AG04450 (cell line): ENCODE results near the gene NXNL1. TPM values are rescaled to one million over a fixed set of nuclear protein-coding genes. Genes with fewer than 3 reads are reported as not detected.

Experiments used
- CTCF ChIA-PET: fragments of 300-600, 350-600 bp; formaldehyde crosslinking; extraction: SDS; loops from one replicate; lab custom pipeline; 2022; ENCODE audit warnings: antibody characterized with exemption, inconsistent platforms; lab: Charles Lee
- POLR2A ChIA-PET: fragments of 350-600 bp; formaldehyde crosslinking; extraction: SDS; loops from one replicate; lab custom pipeline; 2021; ENCODE audit warnings: antibody characterized with exemption, inconsistent platforms; lab: Yijun Ruan, JAX
- DNase-seq: peaks from one replicate; pipeline ENCODE4 v3.0.0-alpha.2; 2011; ENCODE audit warnings: low read depth, low spot score
- H3K27ac ChIP-seq: one replicate; pipeline ENCODE4 v1.5.1; 2012; ENCODE audit warnings: low read depth, low read length, control low read depth
- H3K27me3 ChIP-seq: one replicate; pipeline ENCODE4 v1.6.0; 2012; ENCODE audit warnings: low read length; ENCODE audit not compliant: control insufficient read depth, insufficient read depth
- H3K4me3 ChIP-seq: 2 replicates; pipeline ENCODE4 v1.5.1; 2011; ENCODE audit warnings: mild to moderate bottlenecking, low read depth, low read length, control low read depth
- H3K9me3 ChIP-seq: 2 replicates; pipeline ENCODE4 v1.5.1; 2012; ENCODE audit warnings: low read length; ENCODE audit not compliant: control insufficient read depth, insufficient read depth
- polyA plus RNA-seq: library from polyadenylated mRNA; depleted of rRNA; stranded (reverse); fragments of >200 nt; gene quantifications from 2 replicates; pipeline ENCODE4 v1.2.3, GENCODE V29; 2011; rRNA removed
- TF ChIP-seq, protein P1 (sequence below): IDR thresholded peaks from 2 replicates; pipeline ENCODE4 v1.5.1; 2011; ENCODE audit warnings: low read depth, low read length, control low read depth, inconsistent platforms

The NXNL1 gene
- polyA plus RNA-seq, 1 experiment: not detected

DNA sequence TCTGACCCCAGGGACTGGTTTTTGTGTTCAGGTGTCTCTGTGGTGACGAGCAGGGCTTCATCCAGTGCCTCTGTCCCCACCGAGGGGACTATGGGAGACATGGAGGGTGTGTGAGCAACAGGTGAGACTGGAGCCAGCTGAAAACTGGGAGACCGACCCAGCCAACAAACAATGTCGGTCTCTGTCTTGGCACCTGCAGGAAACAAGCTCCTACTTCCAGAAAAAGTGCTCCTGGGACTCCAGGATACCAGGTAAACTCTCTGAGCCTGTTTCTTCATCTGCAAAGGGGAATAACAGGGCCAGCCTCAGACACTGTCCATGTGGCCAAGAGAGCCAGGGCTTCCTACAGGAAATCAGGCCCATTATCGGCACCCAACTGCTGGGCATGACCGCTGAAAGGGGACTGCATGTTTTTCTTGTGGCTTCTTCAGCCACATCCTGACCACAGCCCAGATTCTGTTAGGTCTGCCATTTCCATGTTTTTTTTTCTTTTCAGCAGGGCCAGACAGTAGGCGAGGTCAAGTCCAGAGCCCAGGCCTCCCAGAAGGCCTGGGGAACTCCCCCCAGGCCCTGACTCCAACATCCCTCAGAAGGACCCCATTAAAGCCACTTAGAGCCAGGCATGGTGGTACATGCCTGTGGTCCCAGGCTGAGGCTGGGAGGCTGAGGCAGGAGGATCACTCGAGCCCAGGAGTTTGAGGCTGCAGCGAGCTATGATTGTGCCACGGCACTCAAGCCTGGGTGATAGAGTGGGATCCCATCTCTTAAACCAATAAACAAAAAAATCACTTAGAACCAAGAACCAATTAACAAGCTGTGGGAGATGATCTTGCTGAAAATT, 54.5 kb downstream of the NXNL1 start:
- Histone ChIP-seq H3K27me3 (peaks cover 2% of the 10 kb centered on the region), H3K9me3 (no peaks in the 10 kb centered on the region; the same call in 1 of the 2 replicates), H3K27ac (no peak overlapping the region), H3K4me3 (no peak overlapping the region)
- CTCF ChIA-PET: interaction anchor here (1.3 kb wide), 1 partner anchor 16 kb away, joined by 3 read pairs; no protein-coding TSS in a partner anchor
- no peak for DNase-seq
- TF ChIP-seq, protein P1, sequence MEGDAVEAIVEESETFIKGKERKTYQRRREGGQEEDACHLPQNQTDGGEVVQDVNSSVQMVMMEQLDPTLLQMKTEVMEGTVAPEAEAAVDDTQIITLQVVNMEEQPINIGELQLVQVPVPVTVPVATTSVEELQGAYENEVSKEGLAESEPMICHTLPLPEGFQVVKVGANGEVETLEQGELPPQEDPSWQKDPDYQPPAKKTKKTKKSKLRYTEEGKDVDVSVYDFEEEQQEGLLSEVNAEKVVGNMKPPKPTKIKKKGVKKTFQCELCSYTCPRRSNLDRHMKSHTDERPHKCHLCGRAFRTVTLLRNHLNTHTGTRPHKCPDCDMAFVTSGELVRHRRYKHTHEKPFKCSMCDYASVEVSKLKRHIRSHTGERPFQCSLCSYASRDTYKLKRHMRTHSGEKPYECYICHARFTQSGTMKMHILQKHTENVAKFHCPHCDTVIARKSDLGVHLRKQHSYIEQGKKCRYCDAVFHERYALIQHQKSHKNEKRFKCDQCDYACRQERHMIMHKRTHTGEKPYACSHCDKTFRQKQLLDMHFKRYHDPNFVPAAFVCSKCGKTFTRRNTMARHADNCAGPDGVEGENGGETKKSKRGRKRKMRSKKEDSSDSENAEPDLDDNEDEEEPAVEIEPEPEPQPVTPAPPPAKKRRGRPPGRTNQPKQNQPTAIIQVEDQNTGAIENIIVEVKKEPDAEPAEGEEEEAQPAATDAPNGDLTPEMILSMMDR: no peak
- POLR2A ChIA-PET: no interaction called here

Other genes starting within 250 kb of the NXNL1 start
- 21.1 and 25.1 TPM in 2 replicates for gene USE1, start 245.6 kb downstream of the NXNL1 start, polyA plus RNA-seq
- gene OCEL1, start 234.7 kb downstream of the NXNL1 start, polyA plus RNA-seq: 4.6 and 6.7 TPM in 2 replicates
- gene NR2F6, start 215.0 kb downstream of the NXNL1 start, polyA plus RNA-seq: 16.3 and 18.9 TPM in 2 replicates
- not detected in 2 replicates for gene USHBP1, start 196.2 kb downstream of the NXNL1 start, polyA plus RNA-seq
- 92.0 and 98.6 TPM in 2 replicates for gene BABAM1, start 193.5 kb downstream of the NXNL1 start, polyA plus RNA-seq
- 0.33 and 0.36 TPM in 2 replicates for gene ANKLE1, start 179.0 kb downstream of the NXNL1 start, polyA plus RNA-seq
- 6.1 and 8.6 TPM in 2 replicates for gene ABHD8, start 157.5 kb downstream of the NXNL1 start, polyA plus RNA-seq
- gene MRPL34, start 155.1 kb downstream of the NXNL1 start, polyA plus RNA-seq: 23.2 and 24.3 TPM in 2 replicates
- 38.7 and 40.7 TPM in 2 replicates for gene DDA1, start 151.4 kb downstream of the NXNL1 start, polyA plus RNA-seq
- gene ANO8, start 126.1 kb downstream of the NXNL1 start, polyA plus RNA-seq: 1.8 and 2.0 TPM in 2 replicates
- gene GTPBP3, start 123.4 kb downstream of the NXNL1 start, polyA plus RNA-seq: 4.7 TPM in 2 replicates
- gene PLVAP, start 83.6 kb downstream of the NXNL1 start, polyA plus RNA-seq: not detected in 2 replicates
- gene CCDC194, start 66.7 kb downstream of the NXNL1 start, polyA plus RNA-seq: not detected in 2 replicates
- 1.9 and 2.8 TPM in 2 replicates for gene BST2, start 55.3 kb downstream of the NXNL1 start, polyA plus RNA-seq
- 22.5 and 30.1 TPM in 2 replicates for gene MVB12A, start 40.9 kb downstream of the NXNL1 start, polyA plus RNA-seq
- 0.05 and 0.07 TPM in 2 replicates for gene TMEM221, start 12.3 kb downstream of the NXNL1 start, polyA plus RNA-seq
- 8.3 and 9.4 TPM in 2 replicates for gene SLC27A1, start 9.6 kb upstream of the NXNL1 start, polyA plus RNA-seq
- 40.5 and 60.8 TPM in 2 replicates for gene PGLS, start 50.7 kb upstream of the NXNL1 start, polyA plus RNA-seq
- 89.0 and 102 TPM in 2 replicates for gene COLGALT1, start 94.7 kb upstream of the NXNL1 start, polyA plus RNA-seq
- 0.04 and 0.05 TPM in 2 replicates for gene UNC13A, start 227.4 kb upstream of the NXNL1 start, polyA plus RNA-seq